ENCODE measurements around the gene MAML1.

- no peak for TF ChIP-seq CTCF (conservative IDR thresholded peaks at IDR 0.05; ENCODE audit: low read depth in 2 of 2)
- no peak for TF ChIP-seq EZH2 (IDR thresholded peaks at IDR 0.05; ENCODE audit: low read depth, unreplicated experiment)
Measured at GRCh38 chr5:179762781-179763176, 30.2 kb downstream of the MAML1 start.

All from GM23338 (cell line).